Measurements from ENCODE around the gene CLHC1.
"Not testable (repeated sequence)": the region's sequence is repeated elsewhere in the genome, so short reads cannot be mapped to it uniquely, and the experiment has no call there.

Gene CLHC1

DNA sequence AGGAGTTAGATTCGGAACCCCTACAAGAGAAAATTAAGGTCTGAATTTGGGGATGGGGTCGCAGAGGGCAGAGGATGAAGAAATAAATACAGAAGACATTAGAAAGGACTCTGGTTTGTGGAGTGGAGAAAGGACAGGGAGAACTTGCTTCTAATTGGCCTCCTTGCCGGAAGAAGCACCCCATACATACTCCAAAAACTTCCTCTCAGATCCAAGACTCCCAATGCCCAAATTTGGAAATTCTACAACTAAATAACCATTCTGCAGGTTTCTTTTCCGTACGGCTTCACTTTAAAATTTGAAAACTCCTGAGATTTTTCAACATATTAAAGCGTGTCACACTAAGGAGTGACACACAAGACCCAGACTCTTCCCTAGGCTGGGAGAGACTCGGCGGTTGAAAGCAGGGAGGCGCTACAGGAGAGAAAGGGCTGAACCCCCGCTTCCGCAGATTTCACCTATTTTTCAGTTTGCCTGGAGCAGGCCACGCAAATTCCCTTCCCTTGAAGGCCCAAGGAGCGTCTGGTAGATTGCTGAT is 478 bp downstream of the CLHC1 start:
- no peak for FAIRE-seq

DNA sequence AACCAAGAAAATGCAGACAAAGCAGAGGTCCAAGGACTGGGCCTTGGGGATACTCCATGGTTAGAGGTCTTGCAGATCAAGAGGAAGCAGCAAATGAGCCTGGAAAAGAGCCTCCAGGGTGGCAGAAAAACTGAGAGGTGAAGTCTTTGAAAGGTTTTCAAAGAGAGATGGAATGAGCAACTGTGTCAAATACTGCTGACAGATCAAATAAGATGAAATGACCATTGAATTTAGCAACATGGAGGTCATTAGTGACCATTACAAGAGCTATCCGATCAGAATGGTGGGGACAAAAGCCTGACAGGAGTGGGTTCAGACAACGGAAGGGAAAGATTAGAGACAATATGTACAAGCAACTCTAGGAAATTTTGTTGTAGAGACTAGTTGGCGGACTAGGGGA is 1.5 kb downstream of the CLHC1 start:
- no peak for FAIRE-seq

DNA sequence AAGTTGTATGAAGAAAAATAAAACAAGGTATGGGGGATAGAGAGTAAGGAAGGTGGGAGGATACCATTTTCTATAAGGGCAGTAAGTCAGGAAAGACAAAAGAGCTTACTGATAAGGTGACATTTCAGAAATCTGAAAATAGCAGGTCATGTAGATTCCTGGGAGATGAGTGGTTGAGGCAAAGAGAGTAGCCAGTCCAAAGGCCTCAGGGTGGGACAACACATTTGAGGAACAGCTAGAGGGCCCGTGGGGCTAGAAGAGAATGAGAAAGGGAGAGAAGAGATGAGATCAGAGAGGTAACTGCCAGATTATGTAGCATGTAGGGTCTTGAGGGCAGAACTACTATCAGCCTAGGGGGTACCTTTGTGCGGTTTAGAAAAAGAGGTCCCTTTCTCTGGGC is 2.9 kb downstream of the CLHC1 start:
- no peak for FAIRE-seq

DNA sequence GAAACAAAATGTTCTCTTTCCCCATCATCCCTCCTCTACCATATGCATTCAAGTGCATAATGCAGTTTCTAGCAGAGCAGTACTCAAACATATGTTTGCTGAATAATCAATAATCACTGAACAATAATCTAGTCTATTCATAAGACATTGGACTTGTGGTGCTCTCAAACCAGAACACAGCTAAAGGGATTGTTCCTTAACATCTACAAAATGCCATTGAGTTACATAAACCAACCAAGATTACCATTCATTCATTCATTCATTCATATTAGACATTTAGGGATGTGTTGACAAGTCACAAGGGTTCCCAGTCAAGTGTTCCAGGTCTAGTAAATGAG is 3.9 kb downstream of the CLHC1 start:
- FAIRE-seq, result no peak

DNA sequence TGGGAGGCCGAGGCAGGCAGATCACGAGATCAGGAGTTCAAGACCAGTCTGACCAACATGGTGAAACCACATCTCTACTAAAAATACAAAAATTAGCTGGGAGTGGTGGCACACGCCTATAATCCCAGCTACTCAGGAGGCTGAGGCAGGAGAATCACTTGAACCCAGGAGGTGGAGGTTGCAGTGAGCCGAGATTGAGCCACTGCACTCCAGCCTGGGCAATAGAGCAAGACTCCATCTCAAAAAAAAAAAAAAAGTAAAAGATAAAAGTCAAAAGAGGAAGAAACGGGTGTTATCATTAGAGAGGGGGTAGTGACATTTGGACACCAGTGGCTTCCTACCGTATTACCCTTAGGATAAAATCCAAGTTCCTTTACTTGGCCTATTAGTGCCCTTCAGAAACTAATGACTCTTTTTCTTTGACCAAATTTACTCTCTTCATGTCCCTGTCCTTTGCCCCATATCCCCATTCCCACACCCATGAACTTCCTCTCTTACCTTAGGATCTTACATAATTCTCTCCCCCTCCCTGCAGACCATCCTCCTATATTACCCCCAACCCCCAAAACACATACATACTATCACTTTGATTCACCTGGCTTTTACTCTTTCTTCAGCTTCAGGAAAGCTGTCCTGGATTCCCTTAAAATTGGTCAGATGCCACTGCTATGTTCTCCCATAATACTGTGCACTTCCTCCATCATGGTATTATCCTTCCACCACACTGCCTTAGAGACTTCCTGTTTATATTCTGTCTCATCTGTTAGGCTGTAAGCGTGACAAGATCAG is 4.5 kb downstream of the CLHC1 start:
- not testable (repeated sequence) for FAIRE-seq

DNA sequence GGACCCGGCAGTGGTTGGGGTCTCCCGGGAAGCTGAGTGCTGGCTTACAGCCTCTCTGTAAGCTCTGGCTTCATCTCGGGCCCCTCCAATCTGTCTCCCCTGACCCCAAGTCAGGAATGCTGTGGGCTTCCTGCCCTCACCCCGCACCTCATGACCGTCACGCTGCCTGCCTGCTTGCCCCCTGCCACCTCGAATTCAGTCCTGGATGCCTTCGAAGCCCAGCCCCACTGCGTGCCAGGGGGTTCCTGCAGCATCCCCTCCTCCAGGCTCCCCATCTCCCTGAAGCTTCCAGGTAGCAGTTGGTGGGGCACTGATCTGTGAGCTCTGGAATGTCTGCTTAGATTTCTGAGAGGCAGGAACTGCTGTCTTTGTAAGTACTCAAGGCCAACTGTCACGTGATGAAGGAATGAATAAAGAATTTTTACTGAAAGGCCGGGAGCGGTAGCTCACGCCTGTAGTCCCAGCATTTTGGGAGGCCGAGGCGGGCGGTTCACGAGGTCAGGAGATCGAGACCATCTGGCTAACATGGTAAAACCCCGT is 6.5 kb downstream of the CLHC1 start:
- FAIRE-seq, result no peak

DNA sequence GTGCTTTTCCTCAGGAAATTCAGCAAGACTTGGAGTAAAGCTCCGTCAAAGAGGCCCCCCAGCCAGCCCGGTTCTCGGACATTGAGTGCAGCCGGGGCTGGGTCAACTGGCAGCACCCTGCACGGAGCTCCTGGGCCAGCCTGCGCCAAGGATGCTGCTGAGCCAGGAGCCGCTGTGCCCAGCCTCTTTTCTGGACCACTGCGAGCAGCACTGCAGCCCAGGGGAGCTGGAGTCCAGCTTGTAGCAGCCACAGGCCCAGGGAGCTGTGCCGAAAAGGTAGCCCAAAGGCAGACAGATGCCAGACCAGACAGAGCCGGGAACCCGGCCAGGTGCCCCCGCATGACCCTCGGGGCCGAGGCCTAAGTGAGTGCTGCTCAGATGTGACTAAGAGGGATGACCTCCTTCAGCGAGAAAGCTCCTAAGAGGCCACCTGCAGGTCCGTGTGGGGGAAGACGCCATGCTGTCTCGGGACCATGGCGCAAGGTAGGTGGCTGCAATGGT is 7.3 kb downstream of the CLHC1 start:
- FAIRE-seq, result no peak

DNA sequence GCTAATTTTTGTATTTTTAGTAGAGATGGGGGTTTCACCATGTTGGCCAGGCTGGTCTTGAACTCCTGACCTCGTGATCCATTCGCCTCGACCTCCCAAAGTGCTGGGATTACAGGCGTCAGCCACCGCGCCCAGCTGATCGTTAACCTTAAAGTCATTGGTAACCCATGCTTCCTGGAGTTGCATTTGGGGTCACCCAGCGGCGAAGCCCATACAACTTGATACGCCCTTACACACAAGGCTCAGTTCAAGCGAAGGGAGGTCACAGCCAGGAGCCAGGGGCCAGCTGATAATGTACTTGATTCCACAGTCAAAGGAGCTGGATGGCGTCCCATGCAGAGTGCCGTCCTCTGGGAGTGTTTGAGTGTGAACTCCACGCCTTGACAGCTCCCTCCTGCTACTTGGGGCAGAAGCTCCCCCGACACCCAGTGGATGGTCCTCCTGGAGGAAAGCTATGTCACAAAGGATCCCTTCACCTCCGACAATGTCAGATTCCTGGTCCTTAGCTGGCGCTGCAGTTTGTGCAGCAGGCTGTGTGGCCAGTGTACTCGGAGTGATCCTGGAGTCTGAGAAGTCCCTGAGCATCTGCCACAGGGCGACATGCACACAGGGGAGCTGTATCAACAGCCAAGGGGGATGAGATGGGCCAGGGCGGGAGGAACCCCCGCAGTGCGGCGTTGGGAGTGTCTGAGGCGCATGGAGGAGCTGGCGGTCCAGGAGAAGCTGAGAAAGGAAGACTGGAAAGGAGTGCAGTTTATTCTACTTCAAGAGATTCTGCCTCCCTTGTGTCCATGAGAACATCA is 7.9 kb downstream of the CLHC1 start:
- no peak for FAIRE-seq

DNA sequence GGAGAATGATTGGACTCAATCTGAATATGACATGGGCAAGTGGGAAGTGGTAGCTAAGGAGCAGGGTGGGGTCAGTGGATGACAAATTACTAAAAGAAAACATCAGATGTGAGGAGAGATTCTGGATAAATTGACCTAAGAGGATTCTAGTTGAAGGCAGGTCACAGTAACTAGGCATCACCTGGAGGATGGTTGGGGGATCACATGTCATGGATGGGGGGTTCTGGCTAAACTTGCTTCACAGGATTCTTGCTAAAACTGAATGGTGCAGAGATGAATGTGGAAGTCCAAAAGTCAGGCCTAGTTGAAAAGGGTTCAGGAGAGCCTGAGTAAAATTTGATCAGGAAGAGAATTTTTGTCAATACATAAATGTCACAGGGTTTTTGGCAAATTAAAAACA is 18.3 kb downstream of the CLHC1 start:
- no peak for FAIRE-seq

DNA sequence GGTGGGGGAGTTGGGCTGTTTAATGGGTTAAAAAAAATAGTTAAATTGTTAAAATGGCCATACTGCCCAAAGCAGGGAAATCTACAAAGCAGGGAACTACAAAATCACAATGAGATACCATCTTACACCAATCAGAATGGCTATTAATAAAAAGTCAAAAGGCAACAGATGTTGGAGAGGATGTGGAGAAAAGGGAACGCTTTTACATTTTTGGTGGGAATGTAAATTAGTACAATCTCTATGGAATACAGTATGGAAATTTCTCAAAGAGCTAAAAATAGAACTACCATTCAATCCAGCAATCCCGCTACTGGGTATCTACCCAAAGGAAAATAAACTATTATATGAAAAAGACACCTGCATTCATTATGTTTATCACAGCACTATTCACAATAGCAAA is 27.1 kb downstream of the CLHC1 start:
- no peak for FAIRE-seq

DNA sequence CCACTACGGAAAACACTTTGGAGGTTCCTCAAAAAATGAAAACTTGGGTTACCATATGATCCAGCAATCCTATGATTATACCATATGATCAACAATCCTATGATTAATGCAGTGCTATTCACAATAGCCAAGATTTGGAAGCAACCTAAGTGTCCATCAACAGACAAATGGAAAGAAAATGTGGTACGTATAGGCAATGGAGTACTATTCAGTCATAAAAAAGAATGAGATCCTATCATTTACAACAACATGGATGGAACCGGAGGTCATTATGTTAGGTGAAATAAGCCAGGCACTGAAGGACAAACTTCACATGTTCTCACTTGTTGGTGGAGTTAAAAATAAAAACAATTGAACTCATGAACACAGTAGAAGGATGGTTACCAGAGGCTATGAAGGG is 27.6 kb downstream of the CLHC1 start:
- FAIRE-seq, result no peak

DNA sequence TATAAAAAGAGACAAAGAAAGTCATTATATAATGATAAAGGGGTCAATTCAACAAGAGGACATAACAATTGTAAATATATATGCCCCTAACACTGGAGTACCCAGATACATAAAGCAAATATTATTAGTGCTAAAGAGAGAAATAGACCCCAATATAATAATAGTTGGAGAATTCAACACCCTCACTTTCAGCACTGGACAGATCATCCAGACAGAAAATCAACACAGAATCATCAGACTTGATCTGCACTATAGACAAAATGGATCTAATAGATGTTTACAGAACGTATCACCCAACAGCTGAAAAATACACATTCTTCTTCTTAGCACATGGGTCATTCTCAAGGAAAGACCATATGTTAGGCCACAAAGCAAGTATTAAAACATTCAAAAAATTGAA is 31.7 kb downstream of the CLHC1 start:
- FAIRE-seq, result no peak

DNA sequence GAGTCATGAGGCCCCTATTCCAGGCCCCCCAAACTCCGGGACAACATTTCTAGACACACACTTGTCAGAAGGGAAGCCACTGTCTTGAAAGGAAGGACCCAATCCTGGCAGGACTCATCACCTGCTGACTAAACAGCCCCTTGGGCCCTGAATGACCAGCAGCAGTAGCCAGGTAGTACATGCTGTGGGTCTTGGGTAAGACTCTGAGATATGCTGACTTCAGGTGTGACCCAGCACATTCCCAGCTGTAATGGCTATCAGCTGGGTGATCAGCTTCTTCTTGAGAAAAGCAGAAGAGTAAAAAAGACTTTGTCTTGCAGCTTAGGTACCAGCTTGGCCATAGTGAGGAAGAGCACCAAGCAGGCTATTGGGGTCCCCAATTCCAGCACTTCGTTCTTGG is 35.6 kb downstream of the CLHC1 start:
- no peak for FAIRE-seq

DNA sequence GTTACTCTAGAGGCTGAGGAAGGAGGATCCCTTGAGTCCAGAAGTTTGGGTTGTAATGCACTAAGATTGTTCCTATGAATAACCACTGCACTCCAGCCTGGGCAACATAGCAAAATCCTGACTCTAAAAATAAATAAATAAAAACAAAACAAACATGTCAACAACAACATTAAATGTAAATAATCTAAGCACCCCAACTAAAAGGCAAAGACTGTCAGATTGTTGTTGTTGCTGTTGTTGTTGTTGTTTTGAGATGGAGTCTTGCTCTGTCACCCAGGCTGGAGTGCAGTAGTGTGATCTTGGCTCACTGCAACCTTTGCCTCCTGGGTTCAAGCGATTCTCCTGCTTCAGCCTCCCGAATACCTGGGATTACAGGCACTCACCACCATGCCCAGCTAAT is 40.2 kb downstream of the CLHC1 start:
- not testable (repeated sequence) for FAIRE-seq

DNA sequence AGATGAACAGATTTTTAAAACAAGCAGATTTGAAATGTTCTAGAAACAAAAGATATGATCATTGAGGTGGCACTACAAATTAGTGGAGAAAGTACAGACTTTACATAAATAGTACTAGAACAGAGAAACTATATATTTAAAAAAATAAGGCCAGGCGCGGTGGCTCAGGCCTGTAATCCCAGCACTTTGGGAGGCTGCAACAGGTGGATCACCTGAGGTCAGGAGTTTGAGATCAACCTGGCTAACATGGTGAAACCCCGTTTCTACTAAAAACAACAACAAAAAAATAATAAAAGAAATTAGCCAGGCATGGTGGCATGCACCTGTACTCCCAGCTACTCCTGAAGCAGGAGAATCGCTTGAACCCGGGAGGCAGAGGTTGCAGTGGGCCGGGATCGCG is 45.3 kb downstream of the CLHC1 start:
- FAIRE-seq, result not testable (repeated sequence)

DNA sequence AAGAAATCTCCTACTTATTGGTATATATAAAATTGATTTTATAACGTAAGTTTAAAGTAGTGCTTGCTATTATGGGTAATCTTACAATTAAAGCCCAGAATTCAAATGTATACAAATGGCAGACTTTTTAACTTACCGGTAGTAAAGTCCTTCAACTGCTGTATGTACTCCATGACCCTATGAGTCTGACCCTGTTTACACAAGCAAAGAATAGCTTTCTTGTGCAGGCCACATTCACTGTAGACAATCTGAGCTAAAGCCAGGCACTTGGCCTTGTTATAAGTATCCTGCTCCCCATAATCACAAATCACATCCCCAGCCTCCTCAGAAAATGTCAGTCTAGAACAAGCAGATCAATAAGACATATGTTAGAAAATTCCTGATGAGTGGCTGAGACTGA is 51.7 kb downstream of the CLHC1 start:
- no peak for FAIRE-seq

DNA sequence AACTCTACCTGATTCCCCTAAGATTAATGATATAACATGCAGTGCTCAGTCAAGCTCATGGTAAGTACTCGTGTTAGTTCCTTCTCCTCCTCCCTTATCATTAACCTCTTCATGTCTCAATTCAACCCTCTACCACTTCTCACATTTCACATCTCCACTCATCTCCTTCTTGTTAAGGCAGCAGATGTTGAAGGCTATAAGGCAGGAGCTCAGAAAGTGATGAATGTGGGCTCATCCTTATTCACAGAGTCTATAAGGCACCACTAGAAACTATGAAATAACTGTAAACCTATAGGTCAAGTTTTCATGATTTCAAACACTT is 56.0 kb downstream of the CLHC1 start:
- no peak for FAIRE-seq

DNA sequence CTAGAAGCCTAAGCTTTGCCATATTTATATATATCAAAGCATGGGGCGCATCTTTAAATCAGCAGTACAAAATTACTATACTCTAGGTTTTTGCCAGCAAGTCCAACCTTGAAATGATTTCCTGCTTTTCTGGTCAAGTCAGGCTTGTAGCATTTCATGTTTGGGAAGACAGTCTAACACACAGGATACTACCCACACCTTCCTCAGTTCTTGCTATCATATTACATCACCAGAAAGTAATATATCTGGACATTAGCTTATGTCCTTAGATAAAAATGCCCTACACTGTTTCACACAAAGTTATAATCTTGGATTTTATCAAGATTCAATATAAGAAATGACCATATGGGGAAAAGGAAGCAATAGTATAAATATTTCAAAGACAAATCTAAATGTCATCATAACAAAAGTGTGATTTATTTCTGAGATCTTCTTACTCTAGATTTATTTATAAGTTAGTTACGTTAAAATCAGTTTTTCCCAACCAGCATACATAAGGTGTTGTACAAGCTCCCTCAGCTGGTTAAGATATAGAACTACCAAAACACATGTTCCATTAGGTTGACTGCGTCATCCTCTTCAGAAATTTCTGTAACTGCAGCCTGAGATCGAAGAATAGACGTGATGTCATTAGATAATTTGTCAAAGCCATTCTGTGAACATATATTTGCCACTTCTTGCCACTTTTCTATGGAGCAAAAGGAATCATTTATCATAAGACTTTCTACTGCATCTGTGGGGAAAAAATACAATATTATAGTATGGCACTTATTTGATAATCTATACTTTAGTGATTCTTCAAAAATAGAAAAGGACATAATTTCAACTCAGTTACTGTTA is 56.6 kb downstream of the CLHC1 start:
- peak; percentile 60 for FAIRE-seq

DNA sequence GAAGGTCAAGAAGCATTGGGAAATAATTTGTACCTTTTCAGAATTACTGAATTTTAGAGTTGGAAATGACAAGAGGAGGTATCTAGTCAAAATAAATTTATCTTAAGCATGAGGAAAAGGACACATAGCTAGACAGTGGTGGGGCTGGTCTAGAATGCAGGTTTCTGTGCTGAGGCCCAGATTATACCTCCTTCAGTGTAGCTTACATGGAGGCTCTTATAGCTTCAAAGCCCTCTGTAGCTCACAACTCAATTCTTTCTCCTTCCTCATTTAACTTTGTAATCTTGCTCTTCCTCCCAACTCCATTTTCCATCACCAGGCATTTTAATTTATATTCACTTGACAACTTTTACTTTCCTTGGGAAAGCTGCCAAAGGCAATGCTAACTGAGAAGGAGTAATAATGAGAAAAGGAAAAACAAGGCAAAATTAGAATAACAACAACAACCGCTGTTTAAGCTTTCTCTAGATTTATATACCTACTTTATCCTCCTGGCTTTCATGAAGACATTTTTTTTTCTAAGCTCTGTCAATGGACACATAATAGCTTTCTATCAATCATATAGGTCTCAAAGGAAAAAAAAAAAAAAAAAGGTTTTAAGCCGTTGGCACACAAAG is 58.5 kb downstream of the CLHC1 start:
- no peak for FAIRE-seq

DNA sequence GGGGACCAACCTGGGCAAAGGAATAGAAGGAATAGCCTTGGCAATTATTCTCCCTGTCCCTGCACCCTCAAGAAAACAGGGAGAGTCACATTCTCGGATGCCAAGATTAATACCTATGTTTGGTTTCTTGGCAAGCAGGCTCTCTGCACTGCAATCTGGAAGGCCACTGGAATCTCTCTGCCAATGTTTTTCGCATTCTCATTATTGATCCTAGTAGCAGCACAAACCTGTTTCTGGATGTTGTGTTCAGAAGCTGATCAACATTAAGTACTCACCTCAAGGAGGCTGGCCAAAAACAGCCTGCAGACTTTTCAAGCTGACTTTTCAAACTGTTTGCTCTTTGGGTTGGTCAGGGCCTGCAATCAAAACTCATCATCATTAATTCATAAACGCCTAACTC is 62.2 kb downstream of the CLHC1 start:
- FAIRE-seq, result no peak

DNA sequence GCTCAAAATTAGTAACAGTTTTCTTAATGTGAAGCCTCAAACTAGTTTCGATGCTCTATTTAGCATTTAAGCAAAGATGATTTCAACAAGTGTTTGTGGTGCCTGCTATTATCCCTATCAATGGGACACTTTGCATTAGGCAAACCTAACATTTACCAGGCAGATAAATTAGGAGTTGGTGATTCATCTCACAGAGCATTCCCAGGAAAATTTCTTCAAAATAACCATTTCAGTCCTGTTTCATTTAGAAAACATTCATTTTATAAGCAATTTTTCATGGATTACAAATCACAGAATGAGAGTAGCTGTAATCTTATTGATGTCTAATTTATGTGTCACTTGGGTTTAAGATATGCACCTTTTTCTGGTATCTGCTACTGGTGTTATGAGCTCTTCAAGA is 62.7 kb downstream of the CLHC1 start:
- FAIRE-seq, result no peak

Data from colon (tissue), 2 donors.